UCSD-AML1 (cell line): Measurements from ENCODE around the gene ZC2HC1B.

Source experiments
- DNase-seq: peaks from one replicate; lab custom pipeline; 2025; ENCODE audit not compliant: unreplicated experiment; lab: John Stamatoyannopoulos, UW

ZC2HC1B gene

DNA sequence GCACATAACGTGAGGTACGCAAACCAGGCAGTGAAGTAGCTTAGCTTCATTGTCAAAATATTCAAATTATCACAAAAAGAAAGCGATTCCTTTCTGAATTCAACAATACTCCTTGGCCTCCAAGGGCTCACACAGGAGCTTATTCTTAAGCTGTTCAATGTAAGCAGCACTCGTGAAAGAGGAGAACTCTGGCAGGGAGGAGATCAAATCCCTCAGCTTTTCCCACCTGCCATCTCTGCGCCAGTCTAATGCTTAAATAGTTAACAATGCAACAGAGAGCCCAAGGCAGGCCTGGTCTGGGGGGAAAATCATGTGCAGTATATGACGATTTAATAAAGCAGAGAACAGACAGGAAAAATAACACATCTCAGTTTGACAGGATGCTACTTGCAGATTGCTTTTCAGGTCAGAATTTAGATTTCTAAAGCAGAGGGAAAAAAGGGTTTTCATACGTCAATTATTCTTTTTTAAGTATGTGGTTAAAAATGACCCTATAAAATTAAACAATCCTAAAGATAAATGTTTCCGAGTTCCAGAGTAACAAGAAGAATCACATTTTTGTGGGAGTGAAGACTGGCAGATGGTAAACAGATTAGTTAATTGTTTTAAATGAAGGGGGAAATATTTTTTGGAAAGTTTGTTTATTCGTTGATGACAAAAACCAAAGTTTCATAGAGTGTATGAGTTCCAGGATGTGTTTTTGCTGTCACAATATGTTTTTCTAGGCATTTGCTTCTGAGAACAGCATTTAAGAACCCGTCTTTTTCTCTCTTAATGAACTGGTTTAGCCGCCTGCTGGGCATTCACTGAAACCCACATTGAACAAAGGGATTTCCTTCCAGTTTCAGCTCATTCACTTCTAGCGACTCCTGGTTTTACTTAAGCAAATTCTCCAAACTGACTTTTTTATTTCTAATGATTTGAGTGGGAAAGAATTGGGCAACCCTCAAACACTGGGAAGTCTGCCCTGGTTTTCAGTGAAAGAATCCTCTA, 97.9 kb downstream of the ZC2HC1B start:
- DNase-seq: no peak

DNA sequence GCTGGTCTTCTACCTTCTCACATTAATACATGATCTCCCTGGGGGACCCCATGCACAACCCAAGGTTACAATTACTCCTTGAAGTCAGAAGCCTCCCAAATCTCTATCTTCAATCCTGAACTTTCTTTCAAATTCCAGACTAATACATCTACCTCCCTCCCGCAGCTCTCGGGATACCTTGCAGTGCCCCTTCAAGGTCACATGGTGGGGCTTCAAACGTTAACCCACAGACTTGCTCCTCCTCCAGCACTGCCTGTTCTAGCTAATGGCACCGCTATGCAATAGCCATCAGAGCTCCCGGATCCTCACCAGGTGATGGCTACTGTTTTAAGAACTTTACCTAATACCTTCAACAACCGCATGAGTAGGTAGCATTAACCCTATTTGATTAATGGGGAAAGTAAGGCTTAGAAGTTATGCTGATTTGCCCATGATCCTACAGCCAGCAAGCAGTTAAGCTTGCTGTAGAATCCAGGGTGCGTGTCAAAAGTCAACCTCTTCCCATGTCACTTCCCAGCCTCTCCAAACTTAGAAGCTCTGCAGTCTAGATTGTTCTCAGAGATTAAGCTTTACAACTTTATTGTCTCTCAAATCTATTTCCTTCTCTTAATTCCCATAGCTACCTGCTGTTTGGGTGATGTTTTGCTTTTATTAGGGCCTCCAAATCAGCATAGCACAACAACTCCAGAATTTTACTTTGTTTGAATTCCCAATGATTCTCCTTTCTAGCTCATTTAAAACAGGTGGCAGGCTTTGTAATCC, 99.1 kb downstream of the ZC2HC1B start:
- DNase-seq: no peak

DNA sequence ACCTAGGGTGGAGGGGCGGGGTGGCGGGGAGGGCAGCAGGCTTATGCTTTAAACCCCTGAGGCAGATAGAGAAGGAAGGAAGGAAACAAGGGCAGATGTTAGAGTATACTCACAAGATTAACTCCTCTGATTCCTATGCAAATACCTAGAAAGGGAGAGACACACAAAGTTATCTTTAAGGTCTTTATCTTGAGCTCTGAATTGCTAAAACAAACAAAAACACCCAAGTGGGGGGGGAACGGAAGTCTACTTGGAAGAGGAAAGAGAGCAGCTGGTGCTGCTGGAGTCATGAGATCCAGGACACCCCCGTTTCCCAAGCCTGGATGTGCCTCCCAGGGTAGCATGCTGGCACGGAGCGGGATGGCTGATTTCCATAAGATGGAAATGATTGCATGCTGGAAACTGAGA, 100.4 kb downstream of the ZC2HC1B start:
- no peak for DNase-seq

DNA sequence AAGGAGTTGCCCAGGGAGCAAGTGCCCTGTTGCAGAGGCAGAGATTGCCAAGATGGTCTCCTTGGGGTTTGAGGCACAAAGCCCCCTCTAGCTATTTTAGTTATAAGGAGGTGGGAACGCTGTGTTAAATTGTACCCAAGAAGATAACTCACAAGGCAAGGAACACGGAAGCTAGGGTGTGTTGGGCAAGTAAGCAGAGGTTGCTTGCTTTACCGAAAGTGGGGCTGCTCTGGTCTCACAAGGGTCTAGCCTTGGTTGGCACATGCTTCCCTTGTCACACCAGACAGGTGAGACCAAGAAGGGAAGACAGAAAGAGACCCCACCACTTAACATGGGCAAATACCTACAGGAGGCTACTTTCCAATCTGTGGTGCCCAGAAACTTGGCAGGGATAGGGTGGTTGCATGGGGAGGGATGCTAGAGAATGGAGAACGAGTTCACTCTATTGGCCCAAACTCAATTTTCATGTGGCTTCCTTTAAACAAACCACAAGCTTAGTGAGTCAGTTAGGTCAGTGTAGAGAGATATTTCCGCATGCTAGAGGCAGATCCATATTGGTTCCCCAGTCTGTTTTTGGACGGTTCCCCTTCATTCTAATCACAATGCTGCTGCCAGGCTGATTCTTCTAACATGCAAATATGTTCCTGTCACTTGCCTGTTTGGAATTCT, 101.4 kb downstream of the ZC2HC1B start:
- DNase-seq: no peak

DNA sequence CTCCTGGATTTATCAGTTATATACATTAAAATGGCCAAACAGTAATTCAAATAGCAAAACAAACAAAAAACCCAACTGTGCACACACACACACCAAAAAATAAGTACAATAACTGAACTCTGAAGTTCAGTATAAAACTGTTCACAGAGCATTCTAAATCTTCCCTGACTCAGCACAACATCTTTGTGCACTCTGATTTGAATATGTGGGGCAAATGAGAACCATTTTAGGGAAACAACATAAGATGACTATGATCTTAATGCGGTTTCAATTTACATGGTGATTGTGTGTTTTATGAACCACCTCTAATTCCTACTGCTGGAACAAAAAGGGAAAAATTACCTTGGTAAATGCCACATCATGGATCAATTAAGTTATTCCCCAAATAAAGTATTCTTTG, 102.0 kb downstream of the ZC2HC1B start:
- no peak for DNase-seq

DNA sequence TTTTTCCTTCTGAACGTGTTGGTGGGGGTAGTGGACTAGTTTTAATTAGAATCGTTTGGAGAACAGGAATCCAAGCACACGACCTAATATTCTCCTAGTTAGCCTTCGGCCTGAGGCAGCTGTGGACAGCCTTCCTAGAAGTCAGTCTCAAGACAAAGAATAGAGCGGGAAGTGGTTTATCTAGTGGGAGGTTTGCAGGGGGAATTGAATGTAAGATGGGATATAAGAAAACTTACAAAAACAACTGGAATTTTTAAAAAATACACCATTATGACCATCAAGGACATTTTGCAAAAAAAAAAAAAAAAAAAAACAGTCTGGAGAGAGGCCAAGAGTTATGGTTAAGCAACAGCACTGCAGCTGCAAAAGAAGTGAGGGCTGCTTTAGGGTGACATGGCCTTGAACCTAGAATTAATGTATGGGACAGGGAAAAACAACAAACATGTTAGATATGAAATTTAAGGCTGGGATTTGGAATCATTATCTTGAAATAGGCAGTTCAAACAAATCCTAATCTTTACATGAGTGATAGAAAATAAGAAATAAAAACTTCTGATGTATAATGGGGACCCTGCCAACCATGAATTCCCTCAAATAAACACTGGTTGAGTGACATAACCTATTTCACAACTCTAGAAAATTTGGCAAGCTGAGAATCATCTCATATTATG, 103.6 kb downstream of the ZC2HC1B start:
- DNase-seq: no peak

DNA sequence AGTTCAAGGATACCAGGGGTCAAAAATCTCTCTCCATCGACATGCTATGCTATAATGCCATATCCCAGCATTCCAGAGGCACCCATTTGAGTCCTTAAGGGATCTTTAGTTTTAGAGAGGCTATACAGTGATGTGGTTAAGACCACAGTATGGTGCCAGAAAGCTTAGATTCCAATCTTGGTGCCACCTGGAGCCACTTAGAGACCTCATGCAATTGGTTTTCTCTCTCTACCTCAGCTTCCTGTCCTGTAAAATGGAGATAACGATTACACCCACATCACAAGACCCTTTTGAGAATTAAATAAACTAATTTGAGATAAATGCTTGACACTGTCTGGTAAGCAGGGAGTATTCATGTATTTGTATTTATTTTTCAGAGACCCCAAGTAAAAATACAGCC, 104.8 kb downstream of the ZC2HC1B start:
- DNase-seq: no peak

DNA sequence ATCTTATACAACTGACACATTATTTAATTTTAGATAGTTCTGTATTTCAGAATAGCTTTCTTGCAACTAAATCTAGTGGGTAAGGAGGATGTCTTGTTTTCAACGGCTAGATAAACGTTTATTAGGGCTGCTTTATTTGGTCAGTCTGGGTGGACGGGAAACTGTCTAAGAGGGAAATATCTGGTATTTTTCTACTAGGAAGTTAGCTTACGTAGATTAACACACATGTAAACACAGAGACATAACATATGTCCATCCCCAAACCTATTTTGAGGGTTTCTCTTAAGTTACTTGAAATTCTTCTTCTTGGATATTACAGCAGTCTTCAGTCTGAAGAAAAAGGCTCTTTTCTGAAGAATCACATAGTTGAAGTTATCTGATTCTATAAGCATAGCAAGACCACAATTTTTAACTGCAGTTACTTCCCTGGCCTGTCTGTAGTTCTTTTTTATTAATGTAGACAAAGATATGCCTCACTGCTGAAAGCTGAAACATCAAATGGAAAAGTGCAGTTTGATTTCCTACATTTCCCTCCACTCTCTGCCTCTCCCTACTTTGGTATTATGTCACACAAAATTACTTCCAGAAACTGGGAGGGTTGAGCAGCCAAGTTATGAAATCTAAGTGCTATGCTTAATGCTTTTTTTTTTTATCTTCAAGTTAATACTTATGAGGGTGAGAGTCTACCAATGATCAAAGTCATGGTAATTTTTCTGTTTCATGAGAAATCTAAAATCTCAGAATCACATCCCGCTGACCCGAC, 106.4 kb downstream of the ZC2HC1B start:
- no peak for DNase-seq

DNA sequence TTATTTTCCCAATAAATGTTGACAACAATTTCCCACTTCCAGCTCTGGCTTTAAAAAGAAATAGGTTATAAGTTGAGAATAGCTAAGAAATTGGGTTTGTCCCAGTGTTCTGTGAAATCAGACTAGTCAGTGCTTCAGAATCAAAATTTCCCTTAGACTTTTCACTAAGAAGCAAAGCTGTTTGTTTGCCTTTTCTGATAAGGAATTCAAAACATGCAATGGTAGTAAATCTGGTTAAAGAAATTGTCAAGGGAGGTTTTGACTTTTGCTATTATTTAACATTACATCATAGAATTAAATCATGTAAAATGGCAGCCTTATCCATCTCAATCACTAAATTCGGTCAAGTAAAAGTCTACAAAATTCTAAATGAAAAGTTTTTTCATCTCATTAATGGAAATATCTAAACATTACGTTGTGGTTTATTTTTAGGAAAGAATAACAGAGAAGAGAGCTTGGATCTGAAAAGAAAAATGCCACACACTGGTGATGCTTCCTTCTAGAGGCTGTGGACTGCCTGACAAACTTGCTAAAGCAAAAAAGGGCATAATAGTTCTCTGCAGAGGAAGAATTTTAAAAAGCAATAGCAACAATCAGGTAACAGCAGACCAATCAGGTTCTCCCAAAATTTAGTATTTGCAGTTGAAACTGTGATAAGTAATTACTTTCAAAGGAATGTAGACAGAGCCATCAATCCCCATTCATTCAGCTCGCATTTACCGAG, 107.4 kb downstream of the ZC2HC1B start:
- DNase-seq: no peak

DNA sequence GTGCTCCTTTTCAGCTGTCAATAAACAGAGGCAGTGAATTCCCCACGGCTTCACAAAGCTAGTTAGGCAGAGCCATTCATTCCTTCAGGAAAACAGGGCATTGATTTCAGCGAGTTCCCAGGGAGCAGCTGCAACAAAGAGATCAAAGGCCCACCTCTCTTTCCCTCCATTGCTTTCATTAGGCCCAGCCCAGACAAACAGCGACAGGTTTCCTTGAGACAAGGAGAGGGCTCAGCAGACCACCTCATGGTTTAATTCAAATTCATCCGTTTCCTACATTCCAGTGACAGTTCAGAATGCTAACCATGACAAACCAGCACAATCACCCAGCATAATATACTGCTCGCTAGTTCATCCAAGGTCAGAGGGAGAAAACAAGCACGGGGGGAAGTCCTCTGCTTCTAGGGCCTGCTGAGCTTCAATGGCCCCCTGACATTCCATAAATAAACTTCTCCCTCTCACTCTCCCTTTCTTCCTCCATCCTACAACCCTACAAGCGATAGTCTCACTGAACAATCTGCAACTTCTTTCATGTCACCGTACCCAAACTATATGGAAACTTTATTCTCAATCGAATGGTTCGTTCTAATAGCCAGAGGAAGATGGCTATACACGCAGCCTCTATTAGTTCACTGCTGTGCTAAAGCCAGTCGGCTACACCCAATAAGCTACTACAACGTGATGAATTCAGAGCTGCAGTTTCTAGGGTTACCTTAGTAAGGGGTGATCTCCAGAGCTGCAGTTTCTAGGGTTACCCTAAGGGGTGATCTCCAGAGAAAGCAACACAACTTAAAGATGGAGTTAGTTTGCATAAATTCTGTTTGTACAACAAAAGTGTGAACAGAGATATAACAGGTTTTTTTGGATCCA, 109.1 kb downstream of the ZC2HC1B start:
- no peak for DNase-seq

DNA sequence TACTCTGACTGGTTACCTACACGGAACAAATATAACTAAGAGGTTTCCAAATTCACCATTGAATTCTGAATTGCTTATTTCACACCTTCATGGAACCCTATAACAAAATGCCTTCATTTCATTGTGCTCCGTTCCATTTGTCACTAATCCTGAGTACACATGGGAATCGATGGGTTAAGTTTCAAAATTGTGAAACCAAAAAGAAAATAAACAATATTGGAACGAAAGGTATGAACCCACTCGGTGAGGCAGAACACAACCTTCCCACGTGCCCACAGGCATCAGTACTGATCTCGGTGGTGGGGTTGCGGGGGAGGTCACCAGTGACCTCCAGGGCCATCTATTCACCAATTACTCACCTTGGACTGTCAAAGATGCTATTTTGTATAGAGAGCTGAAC, 109.8 kb downstream of the ZC2HC1B start:
- DNase-seq: no peak

DNA sequence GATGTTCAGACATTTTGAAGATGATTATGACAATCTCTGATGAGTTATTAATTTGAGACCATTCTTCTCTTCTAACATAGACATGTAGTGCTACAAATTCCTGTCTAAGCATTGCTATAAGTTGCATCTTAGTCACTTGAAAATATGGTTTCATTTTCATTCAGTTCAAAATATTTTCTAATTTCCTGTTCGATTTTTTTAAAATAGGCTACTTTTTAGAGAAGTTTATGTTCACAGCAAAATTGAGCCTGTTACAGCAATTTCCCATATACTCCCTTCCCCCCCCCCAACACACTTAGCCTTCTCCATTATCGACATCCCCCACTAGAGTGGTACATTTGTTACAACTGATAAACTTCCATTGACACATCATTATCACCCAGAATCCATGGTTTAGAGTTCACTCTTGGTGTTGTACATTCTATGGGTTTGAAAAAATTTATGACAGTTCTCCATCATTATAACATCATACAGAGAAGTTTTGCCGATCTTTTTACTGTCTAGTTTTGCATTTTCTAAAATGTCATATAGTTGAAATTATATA, 112.6 kb downstream of the ZC2HC1B start:
- no peak for DNase-seq

DNA sequence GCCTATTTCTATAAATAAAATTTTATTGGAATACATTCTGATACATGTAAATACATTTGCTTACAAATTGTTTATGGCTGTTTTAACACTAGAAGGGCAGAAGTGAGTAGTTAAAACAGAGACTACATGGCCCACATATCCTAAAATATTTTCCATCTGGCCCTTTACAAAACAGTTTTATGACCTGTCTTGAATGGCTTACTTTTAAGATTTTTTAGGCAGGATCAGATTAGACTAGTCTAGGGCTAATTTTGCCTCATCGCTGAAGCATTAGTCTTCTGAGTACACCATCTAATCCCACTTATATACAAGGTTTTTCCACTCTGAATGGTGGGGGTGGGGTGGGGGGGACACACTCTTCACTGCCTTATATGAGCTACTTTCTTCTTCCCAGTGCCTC, 116.6 kb downstream of the ZC2HC1B start:
- no peak for DNase-seq

DNA sequence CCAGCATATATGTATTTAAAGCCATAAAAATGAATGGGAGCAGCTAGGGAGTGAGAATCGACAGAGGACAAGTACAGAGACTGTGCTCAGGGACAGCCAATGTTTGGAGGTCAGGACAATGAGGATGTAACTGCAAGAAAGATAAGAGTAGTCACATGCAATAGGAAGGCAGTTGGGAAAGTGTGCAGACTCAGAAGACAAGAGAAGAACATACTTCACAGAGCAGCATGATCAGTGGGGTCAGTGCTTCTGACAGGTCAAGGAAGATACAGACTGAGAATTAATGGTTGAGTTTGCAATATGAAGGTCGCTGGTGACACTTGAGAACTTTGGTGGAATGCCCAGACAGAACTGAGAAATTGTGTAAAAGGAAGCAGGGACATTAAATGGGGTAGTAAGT, 118.7 kb downstream of the ZC2HC1B start:
- DNase-seq: no peak

DNA sequence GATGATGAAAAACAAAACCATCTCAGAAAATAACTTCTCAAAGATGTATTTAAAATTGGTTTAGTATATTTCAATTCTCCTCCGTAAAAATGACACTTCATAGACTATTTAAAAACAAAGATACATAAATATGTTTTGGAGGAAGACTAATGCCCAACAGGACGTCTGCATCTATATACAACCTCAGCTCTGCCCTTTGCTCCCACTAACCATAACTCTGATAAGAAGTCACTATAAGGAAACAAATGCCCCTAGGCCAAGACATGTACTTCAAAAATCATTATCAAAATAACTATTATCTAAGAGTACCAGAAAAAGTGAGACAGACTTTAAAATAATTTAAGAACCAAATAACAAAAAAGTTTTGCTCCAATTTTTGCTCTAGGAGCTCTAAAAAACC, 120.4 kb downstream of the ZC2HC1B start:
- DNase-seq: no peak

DNA sequence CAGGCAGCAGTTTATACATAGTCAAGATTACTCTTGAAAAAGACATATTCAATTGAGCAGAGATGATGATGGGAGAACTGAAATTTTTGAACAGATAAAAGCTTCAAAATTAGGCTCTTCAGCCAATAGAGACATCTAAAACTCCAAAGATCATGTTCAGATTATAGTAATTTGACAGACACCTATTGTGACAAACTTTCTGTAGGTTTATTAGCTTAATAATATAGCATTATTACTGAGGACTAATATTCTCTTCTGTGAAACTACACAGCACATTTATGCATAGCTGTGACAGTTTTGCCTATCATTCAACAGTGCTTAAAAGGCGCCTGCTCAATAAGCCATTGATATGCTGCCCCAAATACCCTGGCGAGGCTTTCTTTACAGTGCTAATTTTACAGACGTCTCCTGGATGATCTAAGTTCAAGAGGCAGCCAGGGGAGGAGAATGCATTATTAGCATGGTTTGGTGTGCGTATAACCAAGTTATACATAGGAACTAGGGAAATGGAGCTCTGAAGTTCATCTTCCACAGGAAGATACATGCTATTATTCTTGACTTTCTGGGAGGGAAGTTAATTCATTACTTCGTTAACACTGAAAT, 122.3 kb downstream of the ZC2HC1B start:
- no peak for DNase-seq
